ENCODE data around the gene MPHOSPH6. TPM values are rescaled to one million over a fixed set of nuclear protein-coding genes. Genes with fewer than 3 reads are reported as not detected.

MPHOSPH6 gene
- total and polyA plus RNA-seq, 2 of the 4 experiments (the other 2 are of a cell fraction): 5.4 to 15.5 TPM

GRCh38 chr16:82184213-82184612 lies 14.2 kb upstream of the MPHOSPH6 start:
- H3K4me3 ChIP-seq (ENCODE audit: insufficient read depth, low read depth, low read length): no peak overlapping the region
- no peaks in the 10 kb centered on the region for H3K4me1 ChIP-seq (ENCODE audit: control insufficient read depth, insufficient read depth, low read length)
- no peak overlapping the region for H3K4me2 ChIP-seq (ENCODE audit: low read depth, low read length)
- no peak overlapping the region for H4K8ac ChIP-seq (ENCODE audit: low read depth in 2 of 2, low read length in 2 of 2)
- WGBS, 2 experiments (ENCODE audit: extremely low coverage in 2 of 2, insufficient read length in 1 of 2): 100% methylated on average over 1 of the region's 5 CpGs; no CpG with 5 or more reads in 1 of the 2 experiments
- TF ChIP-seq NFE2L2 (IDR thresholded peaks at IDR 0.05; ENCODE audit: low read depth, low read length): no peak
- no peak for TF ChIP-seq MAZ (IDR thresholded peaks at IDR 0.05; ENCODE audit: borderline replicate concordance, low read depth, low read length)
- no peak for TF ChIP-seq ELK1 (IDR thresholded peaks at IDR 0.05; ENCODE audit: borderline replicate concordance, low read depth, low read length)
- TF ChIP-seq RFX5 (IDR thresholded peaks at IDR 0.05; ENCODE audit: low read depth, low read length): no peak
- no peak for TF ChIP-seq BHLHE40 (IDR thresholded peaks at IDR 0.05; ENCODE audit: low read depth, low read length)
- no peak for TF ChIP-seq SMC3 (IDR thresholded peaks at IDR 0.05; ENCODE audit: low read depth, low read length)
- no peak for TF ChIP-seq CHD1 (IDR thresholded peaks at IDR 0.05; ENCODE audit: low read depth, low read length)
- no peak for TF ChIP-seq USF2 (IDR thresholded peaks at IDR 0.05; ENCODE audit: low read depth, low read length)
- TF ChIP-seq FOS (IDR thresholded peaks at IDR 0.05; ENCODE audit: low read depth, low read length): no peak
- ChIA-PET CTCF (no interaction called here), POLR2A (ENCODE audit: unreplicated experiment) (no interaction called here)
- no peak overlapping the region for H3K18ac ChIP-seq (ENCODE audit: low read depth, low read length)
- no TSS peak for BruUV-seq (replicated peaks)
- H3K56ac ChIP-seq (ENCODE audit: extremely low read depth, insufficient read depth, low read length): no peak overlapping the region
- no peaks in the 10 kb centered on the region for H3K9me1 ChIP-seq (ENCODE audit: insufficient read depth, low read length)
- no peak overlapping the region for H2BK120ac ChIP-seq (ENCODE audit: low read depth, low read length)
- no peak overlapping the region for H3K23ac ChIP-seq (ENCODE audit: low read depth, low read length)
- H4K91ac ChIP-seq (ENCODE audit: insufficient read depth, low read depth, low read length): no peak overlapping the region
- no peaks in the 10 kb centered on the region for H3K36me3 ChIP-seq (ENCODE audit: control insufficient read depth, insufficient read depth, low read length)
- no peak overlapping the region for H3K4ac ChIP-seq (ENCODE audit: low read depth, low read length)
- no peak overlapping the region for H4K5ac ChIP-seq (ENCODE audit: low read depth, low read length)
- H3K9me3 ChIP-seq (ENCODE audit: control insufficient read depth, insufficient read depth, low read length): no peaks in the 10 kb centered on the region
- no peak overlapping the region for H2BK20ac ChIP-seq (ENCODE audit: low read depth, low read length)
- no peak overlapping the region for H2BK15ac ChIP-seq (ENCODE audit: low read depth, low read length)
- no peaks in the 10 kb centered on the region for H4K20me1 ChIP-seq (ENCODE audit: insufficient read depth, low read length)
- no peak overlapping the region for H2AK9ac ChIP-seq (replicated peaks; ENCODE audit: low read depth, low read length, poor library complexity)
- intact Hi-C loops (cut with micrococcal nuclease) (no loop called here), dilution Hi-C loops (cut with HindIII; ENCODE audit: low sequenced_read_pairs, unreplicated experiment) (no loop called here), in situ Hi-C loops (cut with MboI; ENCODE audit: low sequenced_read_pairs) (no loop called here)
- H2AFZ ChIP-seq (replicated peaks; ENCODE audit: low read length, poor library complexity): no peak overlapping the region
- no peak overlapping the region for H2BK5ac ChIP-seq (ENCODE audit: low read depth, low read length, poor library complexity, severe bottlenecking)
- peaks cover 5% of the 10 kb centered on the region; the same call in 1 of the 2 replicates for H3K27me3 ChIP-seq (ENCODE audit: control insufficient read depth, insufficient read depth, low read length)
- no peak overlapping the region for H3K14ac ChIP-seq (replicated peaks; ENCODE audit: low read depth, low read length)
- no peak overlapping the region for H3K9ac ChIP-seq (ENCODE audit: low read depth, low read length)
- peak overlapping the region; percentile 39; the same call in 1 of the 2 replicates for H2AK5ac ChIP-seq (ENCODE audit: low read depth, low read length)
- ATAC-seq (ENCODE audit: low read depth): no peak
- no peak for DNase-seq
- H3K27ac ChIP-seq (ENCODE audit: insufficient read depth, low read length): no peak overlapping the region
- H3K79me1 ChIP-seq (ENCODE audit: low read depth in 1 of 2, low read length in 2 of 2): no peaks in the 10 kb centered on the region

Measured in IMR-90 (cell line).